Keratinocyte (primary cell): Measurements from ENCODE around the gene DOCK1. TPM values are rescaled to one million over a fixed set of nuclear protein-coding genes. Genes with fewer than 3 reads are reported as not detected.

Experiments used
- DNase-seq: peaks from one replicate; pipeline ENCODE4 v3.0.0-alpha.2; 2011; ENCODE audit warnings: low read depth, missing footprints, low spot score
- FAIRE-seq: peaks from 2 replicates; lab custom pipeline; 2011; peaks lifted over from hg19 to GRCh38; lab: Jason Lieb, UNC
- H2AFZ ChIP-seq: 2 replicates; pipeline ENCODE4 v1.6.0; 2012; ENCODE audit warnings: low read length, control low read depth, inconsistent platforms; ENCODE audit not compliant: control insufficient read depth
- H3K27ac ChIP-seq: 2 replicates; pipeline ENCODE4 v1.5.1; 2011; ENCODE audit warnings: low read length; ENCODE audit not compliant: control insufficient read depth, insufficient read depth
- H3K27me3 ChIP-seq: 3 replicates; pipeline ENCODE4 v1.6.0; 2011; ENCODE audit warnings: low read length; ENCODE audit not compliant: control insufficient read depth, insufficient read depth; ENCODE audit errors: extremely low read depth
- H3K36me3 ChIP-seq, 2 experiments: 2 replicates in 1 of 2; 3 replicates in 1 of 2; pipeline ENCODE4 v1.5.1; 2011; ENCODE audit warnings: low read length in 2 of 2, mild to moderate bottlenecking in 1 of 2; ENCODE audit not compliant: control insufficient read depth in 2 of 2, insufficient read depth in 2 of 2; ENCODE audit errors: extremely low read depth in 1 of 2
- H3K4me1 ChIP-seq: 3 replicates; pipeline ENCODE4 v1.5.1; 2011; ENCODE audit warnings: low read length; ENCODE audit not compliant: control insufficient read depth, insufficient read depth; ENCODE audit errors: extremely low read depth
- H3K4me2 ChIP-seq: 3 replicates; pipeline ENCODE4 v1.6.0; 2011; ENCODE audit warnings: low read depth, low read length; ENCODE audit not compliant: control insufficient read depth, insufficient read depth; ENCODE audit errors: extremely low read depth
- H3K4me3 ChIP-seq, 3 experiments: fragments of 200-600 bp in 1 of 3; sonication (generic) in 1 of 3; 2 replicates in 2 of 3; 3 replicates in 1 of 3; pipeline ENCODE4 v1.5.1; 2011 to 2016; ENCODE audit warnings: low read length in 3 of 3, mild to moderate bottlenecking in 3 of 3, control low read depth in 2 of 3, inconsistent platforms in 1 of 3, low read depth in 1 of 3, mixed read lengths in 1 of 3, mixed run types in 1 of 3, moderate library complexity in 1 of 3; ENCODE audit not compliant: control insufficient read depth in 2 of 3, insufficient read depth in 2 of 3; ENCODE audit errors: extremely low read depth in 1 of 3
- H3K79me2 ChIP-seq: 2 replicates; pipeline ENCODE4 v1.6.0; 2012; ENCODE audit warnings: low read length; ENCODE audit not compliant: control insufficient read depth, insufficient read depth
- H3K9ac ChIP-seq: 3 replicates; pipeline ENCODE4 v1.6.0; 2011; ENCODE audit warnings: low read length; ENCODE audit not compliant: control insufficient read depth, insufficient read depth; ENCODE audit errors: extremely low read depth
- H3K9me1 ChIP-seq: 3 replicates; pipeline ENCODE4 v1.6.0; 2011; ENCODE audit warnings: low read length; ENCODE audit not compliant: control insufficient read depth, insufficient read depth; ENCODE audit errors: extremely low read depth
- H3K9me3 ChIP-seq: 2 replicates; pipeline ENCODE4 v1.5.1; 2012; ENCODE audit warnings: low read depth, low read length; ENCODE audit not compliant: control insufficient read depth
- H4K20me1 ChIP-seq: 3 replicates; pipeline ENCODE4 v1.6.0; 2011; ENCODE audit warnings: low read length; ENCODE audit not compliant: control insufficient read depth, insufficient read depth; ENCODE audit errors: extremely low read depth
- EZH2 ChIP-seq: IDR thresholded peaks from one replicate; pipeline ENCODE4 v1.6.1; 2012; ENCODE audit warnings: inconsistent platforms, mild to moderate bottlenecking, low read length, moderate library complexity
- dilution Hi-C: fragments of 300-500 bp; cut with MboI; formaldehyde crosslinking; loops from one replicate; pipeline ENCODE4 v1.7.0; 2020; ENCODE audit warnings: low sequenced_read_pairs; ENCODE audit not compliant: extremely low pct_ligation_motif_present
- polyA plus RNA-seq, 5 experiments: library from polyadenylated mRNA; depleted of rRNA in 3 of 5; stranded (reverse) in 3 of 5; stranded (forward) in 1 of 5; unstranded in 1 of 5; fragments of >200 nt; gene quantifications; 1 replicate in 1 of 5; 2 replicates in 3 of 5; 3 replicates in 1 of 5; pipeline versions ENCODE4 v1.2.1 to v1.2.3, GENCODE V29; 2011 to 2012; ENCODE audit warnings: missing spikeins in 2 of 5, low read depth in 1 of 5, low replicate concordance in 1 of 5
- TF ChIP-seq, protein P1 (sequence below), 3 experiments: IDR thresholded peaks in 1 of 3; conservative IDR thresholded peaks in 1 of 3; optimal IDR thresholded peaks in 1 of 3; 2 replicates in 2 of 3; 3 replicates in 1 of 3; pipeline versions ENCODE3 to v1.5.1; 2011; ENCODE audit warnings: low read length in 3 of 3, mild to moderate bottlenecking in 3 of 3, moderate library complexity in 2 of 3, control low read depth in 1 of 3, inconsistent platforms in 1 of 3; ENCODE audit not compliant: insufficient read depth in 2 of 3; ENCODE audit errors: extremely low read depth in 1 of 3

The DOCK1 gene
- polyA plus RNA-seq, 1 donor (not counting 4 experiments of a cell fraction or from before 2014, with no cell fraction given), result 15.7 TPM

GRCh38 chr10:127016331-127016730 lies 111.1 kb downstream of the DOCK1 start:
- Histone ChIP-seq H3K79me2 (no peaks in the 10 kb centered on the region), H2AFZ (no peak overlapping the region), H3K9ac (no peak overlapping the region), H3K36me3 (peaks cover 12 to 15% of the 10 kb centered on the region in 2 experiments), H3K27me3 (no peaks in the 10 kb centered on the region), H3K4me2 (no peak overlapping the region), H4K20me1 (peaks cover 15% of the 10 kb centered on the region), H3K4me3 (no peak overlapping the region), H3K9me1 (peaks cover 11% of the 10 kb centered on the region), H3K4me1 (peaks cover 20% of the 10 kb centered on the region), H3K27ac (no peak overlapping the region), H3K9me3 (no peaks in the 10 kb centered on the region)
- TF ChIP-seq, protein P1, sequence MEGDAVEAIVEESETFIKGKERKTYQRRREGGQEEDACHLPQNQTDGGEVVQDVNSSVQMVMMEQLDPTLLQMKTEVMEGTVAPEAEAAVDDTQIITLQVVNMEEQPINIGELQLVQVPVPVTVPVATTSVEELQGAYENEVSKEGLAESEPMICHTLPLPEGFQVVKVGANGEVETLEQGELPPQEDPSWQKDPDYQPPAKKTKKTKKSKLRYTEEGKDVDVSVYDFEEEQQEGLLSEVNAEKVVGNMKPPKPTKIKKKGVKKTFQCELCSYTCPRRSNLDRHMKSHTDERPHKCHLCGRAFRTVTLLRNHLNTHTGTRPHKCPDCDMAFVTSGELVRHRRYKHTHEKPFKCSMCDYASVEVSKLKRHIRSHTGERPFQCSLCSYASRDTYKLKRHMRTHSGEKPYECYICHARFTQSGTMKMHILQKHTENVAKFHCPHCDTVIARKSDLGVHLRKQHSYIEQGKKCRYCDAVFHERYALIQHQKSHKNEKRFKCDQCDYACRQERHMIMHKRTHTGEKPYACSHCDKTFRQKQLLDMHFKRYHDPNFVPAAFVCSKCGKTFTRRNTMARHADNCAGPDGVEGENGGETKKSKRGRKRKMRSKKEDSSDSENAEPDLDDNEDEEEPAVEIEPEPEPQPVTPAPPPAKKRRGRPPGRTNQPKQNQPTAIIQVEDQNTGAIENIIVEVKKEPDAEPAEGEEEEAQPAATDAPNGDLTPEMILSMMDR (optimal IDR thresholded peaks at IDR 0.05 in 1 of 3, IDR thresholded peaks at IDR 0.05 in 1 of 3, conservative IDR thresholded peaks at IDR 0.05 in 1 of 3; ENCODE audit: extremely low read depth in 1 of 3, insufficient read depth in 2 of 3, low read length in 3 of 3), result no peak
- TF ChIP-seq EZH2, result no peak
- dilution Hi-C loops, result no loop called here
- FAIRE-seq, result no peak
- DNase-seq, result no peak

DNA sequence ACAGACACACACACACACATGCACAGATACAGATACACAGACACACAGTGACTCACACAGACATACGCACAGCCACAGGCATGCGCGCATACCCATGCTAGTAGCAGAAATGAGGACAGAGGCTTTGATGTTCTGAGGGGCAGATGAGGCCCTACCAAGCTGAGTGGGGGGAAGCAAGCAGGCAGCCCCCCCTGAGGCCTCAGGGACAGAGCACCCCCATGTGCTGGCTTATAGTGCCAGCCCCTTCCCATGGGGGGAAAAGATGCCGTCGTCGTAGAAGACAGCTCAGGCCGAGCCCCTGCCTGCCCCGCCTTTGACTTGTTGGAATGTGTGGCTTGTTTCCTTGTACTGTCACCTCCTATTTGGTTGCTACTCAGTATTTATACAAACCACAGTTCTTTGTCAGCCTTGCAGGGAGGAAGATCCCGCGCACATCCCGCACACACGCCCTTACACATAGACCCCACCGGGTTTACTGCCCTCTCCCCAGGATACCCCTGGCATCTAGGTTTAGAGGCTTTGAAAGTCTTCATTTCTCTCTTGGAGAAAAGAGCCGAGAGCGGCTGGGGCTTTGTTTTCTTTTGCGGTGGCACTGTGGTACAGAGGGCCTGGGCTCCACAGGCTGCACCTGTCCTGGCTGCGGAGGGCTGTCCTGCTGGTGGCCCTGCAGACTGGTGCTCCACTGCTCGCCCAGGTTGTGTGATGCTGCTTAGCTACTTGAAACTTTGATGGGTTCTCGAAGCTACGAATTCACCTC lies 112.5 kb downstream of the DOCK1 start:
- TF ChIP-seq, protein P1 (optimal IDR thresholded peaks at IDR 0.05 in 1 of 3, IDR thresholded peaks at IDR 0.05 in 1 of 3, conservative IDR thresholded peaks at IDR 0.05 in 1 of 3; ENCODE audit: extremely low read depth in 1 of 3, insufficient read depth in 2 of 3, low read length in 3 of 3), result no peak
- TF ChIP-seq EZH2, result no peak
- Histone ChIP-seq H3K4me3 (no peak overlapping the region), H3K27me3 (no peaks in the 10 kb centered on the region), H3K4me1 (peaks cover 11% of the 10 kb centered on the region), H3K9me3 (no peaks in the 10 kb centered on the region), H4K20me1 (peaks cover 8% of the 10 kb centered on the region), H3K9ac (no peak overlapping the region), H3K4me2 (no peak overlapping the region), H2AFZ (no peak overlapping the region), H3K36me3 (peaks cover 8 to 16% of the 10 kb centered on the region in 2 experiments), H3K9me1 (peaks cover 8% of the 10 kb centered on the region), H3K79me2 (no peaks in the 10 kb centered on the region), H3K27ac (no peak overlapping the region)
- dilution Hi-C loops, result no loop called here
- DNase-seq (no peak), FAIRE-seq (no peak)
